Measurements from ENCODE around the gene TRAK1.

Gene TRAK1

GRCh38 chr3:42225486-42226363 is 134.6 kb downstream of the TRAK1 start:
- H4K91ac ChIP-seq (ENCODE audit: low read length), result no peak overlapping the region
- H2BK12ac ChIP-seq (ENCODE audit: low read length in 2 of 2), result no peak overlapping the region
- H3K14ac ChIP-seq (ENCODE audit: low read length in 2 of 2), result no peak overlapping the region
- H3K9me3 ChIP-seq (ENCODE audit: control insufficient read depth, low read length), result no peaks in the 10 kb centered on the region
- no peak overlapping the region for H2BK15ac ChIP-seq (ENCODE audit: low read depth, poor library complexity, severe bottlenecking)
- no peak overlapping the region for H2AFZ ChIP-seq (ENCODE audit: low read depth, low read length)
- H3K79me1 ChIP-seq (replicated peaks; ENCODE audit: low read length, poor library complexity, severe bottlenecking), result no peaks in the 10 kb centered on the region
- no peak overlapping the region for H2BK5ac ChIP-seq (ENCODE audit: low read depth, low read length, poor library complexity, severe bottlenecking)
- no peak overlapping the region for H3K4ac ChIP-seq (ENCODE audit: low read depth in 1 of 2, low read length in 2 of 2)
- peaks cover 28 to 62% of the 10 kb centered on the region in 2 experiments for H3K36me3 ChIP-seq (ENCODE audit: control insufficient read depth in 1 of 2, insufficient read depth in 2 of 2, low read depth in 1 of 2, low read length in 2 of 2)
- DNase-seq, result no peak
- H3K23ac ChIP-seq (ENCODE audit: low read length in 2 of 2), result no peak overlapping the region
- H3K27ac ChIP-seq (ENCODE audit: low read length, poor library complexity, severe bottlenecking), result no peak overlapping the region
- 72% methylated on average over 3 of the region's 5 CpGs for WGBS
- no peak overlapping the region for H2AK5ac ChIP-seq (ENCODE audit: low read length, severe bottlenecking)
- no peak overlapping the region for H4K8ac ChIP-seq (ENCODE audit: low read length)
- no peak overlapping the region for H3K18ac ChIP-seq (ENCODE audit: low read depth in 1 of 2, low read length in 2 of 2)
- no peak overlapping the region for H3K4me3 ChIP-seq (ENCODE audit: insufficient read depth in 1 of 2, low read depth in 1 of 2, low read length in 2 of 2)
- no peak overlapping the region for H3K4me2 ChIP-seq (ENCODE audit: low read length, poor library complexity, severe bottlenecking)
- no peak overlapping the region for H2BK120ac ChIP-seq (ENCODE audit: low read depth, low read length)
- H3K4me1 ChIP-seq (ENCODE audit: control insufficient read depth, insufficient read depth, low read depth, low read length), result peaks cover 3% of the 10 kb centered on the region
- H3K9ac ChIP-seq (ENCODE audit: low read length), result no peak overlapping the region
- H3K27me3 ChIP-seq (ENCODE audit: control insufficient read depth in 1 of 2, insufficient read depth in 1 of 2, low read length in 2 of 2), result no peaks in the 10 kb centered on the region

GRCh38 chr3:42226470-42227425 is 135.6 kb downstream of the TRAK1 start:
- Histone ChIP-seq H3K4me3 (ENCODE audit: insufficient read depth in 1 of 2, low read depth in 1 of 2, low read length in 2 of 2) (no peak overlapping the region), H3K9me3 (ENCODE audit: control insufficient read depth, low read length) (no peaks in the 10 kb centered on the region), H3K27ac (ENCODE audit: low read length, poor library complexity, severe bottlenecking) (no peak overlapping the region), H4K8ac (ENCODE audit: low read length) (no peak overlapping the region), H2BK12ac (ENCODE audit: low read length in 2 of 2) (no peak overlapping the region), H3K14ac (ENCODE audit: low read length in 2 of 2) (no peak overlapping the region), H2BK5ac (ENCODE audit: low read depth, low read length, poor library complexity, severe bottlenecking) (no peak overlapping the region), H3K18ac (ENCODE audit: low read depth in 1 of 2, low read length in 2 of 2) (no peak overlapping the region), H2AK5ac (ENCODE audit: low read length, severe bottlenecking) (no peak overlapping the region), H4K91ac (ENCODE audit: low read length) (no peak overlapping the region), H3K9ac (ENCODE audit: low read length) (no peak overlapping the region), H3K4ac (ENCODE audit: low read depth in 1 of 2, low read length in 2 of 2) (no peak overlapping the region), H2AFZ (ENCODE audit: low read depth, low read length) (no peak overlapping the region), H3K79me1 (replicated peaks; ENCODE audit: low read length, poor library complexity, severe bottlenecking) (no peaks in the 10 kb centered on the region), H3K4me2 (ENCODE audit: low read length, poor library complexity, severe bottlenecking) (no peak overlapping the region), H2BK120ac (ENCODE audit: low read depth, low read length) (no peak overlapping the region), H3K27me3 (ENCODE audit: control insufficient read depth in 1 of 2, insufficient read depth in 1 of 2, low read length in 2 of 2) (peaks cover 0 to 3% of the 10 kb centered on the region in 2 experiments), H3K36me3 (ENCODE audit: control insufficient read depth in 1 of 2, insufficient read depth in 2 of 2, low read depth in 1 of 2, low read length in 2 of 2) (peaks cover 21 to 52% of the 10 kb centered on the region in 2 experiments), H3K23ac (ENCODE audit: low read length in 2 of 2) (no peak overlapping the region), H3K4me1 (ENCODE audit: control insufficient read depth, insufficient read depth, low read depth, low read length) (peaks cover 3% of the 10 kb centered on the region), H2BK15ac (ENCODE audit: low read depth, poor library complexity, severe bottlenecking) (no peak overlapping the region)
- DNase-seq, result no peak
- 87% methylated on average over 11 of the region's 11 CpGs for WGBS

GRCh38 chr3:42228796-42229195 is 137.6 kb downstream of the TRAK1 start:
- H3K18ac ChIP-seq (ENCODE audit: low read depth in 1 of 2, low read length in 2 of 2), result no peak overlapping the region
- H3K79me1 ChIP-seq (replicated peaks; ENCODE audit: low read length, poor library complexity, severe bottlenecking), result no peaks in the 10 kb centered on the region
- 38% methylated on average over 2 of the region's 5 CpGs for WGBS
- H3K4me3 ChIP-seq (ENCODE audit: insufficient read depth in 1 of 2, low read depth in 1 of 2, low read length in 2 of 2), result no peak overlapping the region
- H3K4me1 ChIP-seq (ENCODE audit: control insufficient read depth, insufficient read depth, low read depth, low read length), result peaks cover 3% of the 10 kb centered on the region
- H3K9me3 ChIP-seq (ENCODE audit: control insufficient read depth, low read length), result no peaks in the 10 kb centered on the region
- no peak overlapping the region for H2BK5ac ChIP-seq (ENCODE audit: low read depth, low read length, poor library complexity, severe bottlenecking)
- no peak overlapping the region for H2BK12ac ChIP-seq (ENCODE audit: low read length in 2 of 2)
- H2AK5ac ChIP-seq (ENCODE audit: low read length, severe bottlenecking), result no peak overlapping the region
- H2BK15ac ChIP-seq (ENCODE audit: low read depth, poor library complexity, severe bottlenecking), result no peak overlapping the region
- no peak overlapping the region for H3K4me2 ChIP-seq (ENCODE audit: low read length, poor library complexity, severe bottlenecking)
- no peak overlapping the region for H4K8ac ChIP-seq (ENCODE audit: low read length)
- no peak overlapping the region for H2AFZ ChIP-seq (ENCODE audit: low read depth, low read length)
- no peak overlapping the region for H2BK120ac ChIP-seq (ENCODE audit: low read depth, low read length)
- H3K36me3 ChIP-seq (ENCODE audit: control insufficient read depth in 1 of 2, insufficient read depth in 2 of 2, low read depth in 1 of 2, low read length in 2 of 2), result peaks cover 3 to 31% of the 10 kb centered on the region in 2 experiments
- peaks cover under 1 to 4% of the 10 kb centered on the region in 2 experiments for H3K27me3 ChIP-seq (ENCODE audit: control insufficient read depth in 1 of 2, insufficient read depth in 1 of 2, low read length in 2 of 2)
- H3K14ac ChIP-seq (ENCODE audit: low read length in 2 of 2), result no peak overlapping the region
- no peak overlapping the region for H3K23ac ChIP-seq (ENCODE audit: low read length in 2 of 2)
- no peak overlapping the region for H3K9ac ChIP-seq (ENCODE audit: low read length)
- no peak overlapping the region for H4K91ac ChIP-seq (ENCODE audit: low read length)
- H3K27ac ChIP-seq (ENCODE audit: low read length, poor library complexity, severe bottlenecking), result no peak overlapping the region
- no peak for DNase-seq
- H3K4ac ChIP-seq (ENCODE audit: low read depth in 1 of 2, low read length in 2 of 2), result no peak overlapping the region
